Measurements from ENCODE around the gene SH3D21. TPM values are rescaled to one million over a fixed set of nuclear protein-coding genes. Genes with fewer than 3 reads are reported as not detected.

SH3D21 gene
- total and polyA plus RNA-seq, 10 of the 15 experiments (the other 5 are each of a cell fraction or from before 2014, with no cell fraction given), result 0.06 to 5.9 (median 2.4) TPM

DNA sequence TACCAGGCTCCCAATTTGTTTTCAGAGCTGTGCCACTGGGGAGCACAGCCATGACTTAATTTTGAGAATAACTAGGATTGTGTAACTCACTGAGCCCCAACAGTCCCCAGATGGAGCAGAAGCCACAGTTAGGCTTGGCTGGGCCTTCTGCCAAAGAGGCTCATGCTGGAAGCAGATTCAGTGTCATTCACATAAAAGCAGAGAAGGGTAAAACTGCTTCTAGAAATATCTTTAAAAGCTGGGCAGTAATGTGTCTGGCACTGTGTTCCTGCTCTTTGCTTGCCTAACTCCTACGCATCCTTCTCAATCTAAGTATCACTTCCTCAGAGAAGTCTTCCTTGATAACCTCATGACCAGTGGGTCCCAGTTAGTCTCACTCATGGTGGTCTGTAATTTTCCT lies 59.2 kb downstream of the SH3D21 start (continued):
- TF ChIP-seq, protein P1, sequence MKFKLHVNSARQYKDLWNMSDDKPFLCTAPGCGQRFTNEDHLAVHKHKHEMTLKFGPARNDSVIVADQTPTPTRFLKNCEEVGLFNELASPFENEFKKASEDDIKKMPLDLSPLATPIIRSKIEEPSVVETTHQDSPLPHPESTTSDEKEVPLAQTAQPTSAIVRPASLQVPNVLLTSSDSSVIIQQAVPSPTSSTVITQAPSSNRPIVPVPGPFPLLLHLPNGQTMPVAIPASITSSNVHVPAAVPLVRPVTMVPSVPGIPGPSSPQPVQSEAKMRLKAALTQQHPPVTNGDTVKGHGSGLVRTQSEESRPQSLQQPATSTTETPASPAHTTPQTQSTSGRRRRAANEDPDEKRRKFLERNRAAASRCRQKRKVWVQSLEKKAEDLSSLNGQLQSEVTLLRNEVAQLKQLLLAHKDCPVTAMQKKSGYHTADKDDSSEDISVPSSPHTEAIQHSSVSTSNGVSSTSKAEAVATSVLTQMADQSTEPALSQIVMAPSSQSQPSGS (IDR thresholded peaks at IDR 0.05; ENCODE audit: low read length), result no peak
- TF ChIP-seq BMI1 (IDR thresholded peaks at IDR 0.05; ENCODE audit: borderline replicate concordance) (no peak), DPF2 (IDR thresholded peaks at IDR 0.05) (no peak), JUNB (IDR thresholded peaks at IDR 0.05) (no peak), SIX5 (IDR thresholded peaks at IDR 0.05; ENCODE audit: low read depth, low read length, severe bottlenecking) (no peak), MYC (IDR thresholded peaks at IDR 0.05; ENCODE audit: insufficient read depth, insufficient read length, insufficient replicate concordance, low read length, severe bottlenecking) (no peak)

DNA sequence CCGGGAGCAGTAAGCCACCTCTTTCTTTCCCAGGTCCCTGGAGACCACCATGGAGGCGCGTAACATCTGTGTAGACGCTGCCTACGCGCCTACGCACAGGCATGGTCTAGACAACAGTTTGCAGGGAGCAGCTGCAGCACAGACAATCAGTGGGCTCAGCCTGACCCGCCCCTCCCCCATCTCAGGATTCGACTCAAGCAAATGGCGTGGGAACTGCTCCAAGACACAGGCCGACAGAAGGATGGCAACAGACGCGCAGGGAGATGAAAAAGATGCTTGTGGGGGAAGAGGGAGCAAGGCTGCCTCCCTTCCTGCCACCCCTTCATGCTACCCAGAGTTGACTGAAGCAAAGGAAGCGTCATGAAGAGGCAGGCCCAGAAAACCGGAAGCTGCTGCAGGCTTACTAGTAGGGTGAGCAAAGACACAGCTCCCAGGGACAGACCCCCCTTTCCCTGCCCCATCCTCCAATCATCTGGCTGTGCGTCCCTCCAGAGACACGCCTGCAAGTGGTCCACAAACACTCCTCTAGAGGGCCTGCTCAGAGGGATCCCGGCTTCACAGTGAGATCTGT lies 60.0 kb downstream of the SH3D21 start:
- Histone ChIP-seq H3K27me3 (replicated peaks in 1 of 2; ENCODE audit: control insufficient read depth in 2 of 2, insufficient read depth in 2 of 2, low read length in 1 of 2) (no peaks in the 10 kb centered on the region), H4K20me1 (ENCODE audit: control insufficient read depth, insufficient read depth) (no peaks in the 10 kb centered on the region), H2AFZ (ENCODE audit: control insufficient read depth, low read depth, low read length) (no peak overlapping the region), H3K79me2 (ENCODE audit: control insufficient read depth, insufficient read depth, low read length) (peaks cover 11% of the 10 kb centered on the region), H3K36me3 (ENCODE audit: control insufficient read depth in 2 of 2, insufficient read depth in 2 of 2, low read length in 1 of 2) (peaks cover 7 to 19% of the 10 kb centered on the region in 2 experiments; a peak in 3 of 4 replicates), H3K27ac (ENCODE audit: control insufficient read depth, insufficient read depth) (peak overlapping the region; percentile 18; the same call in 1 of the 2 replicates), H3K4me2 (ENCODE audit: control insufficient read depth, insufficient read depth) (no peak overlapping the region), H3K9ac (ENCODE audit: control insufficient read depth, insufficient read depth, low read length) (no peak overlapping the region), H3K4me3 (no peak overlapping the region), H3K4me1 (ENCODE audit: control insufficient read depth, insufficient read depth, low read length) (peaks cover 27% of the 10 kb centered on the region), H3K9me3 (replicated peaks; ENCODE audit: control insufficient read depth, insufficient read depth, low read length) (no peaks in the 10 kb centered on the region)
- WGBS (ENCODE audit: insufficient coverage, insufficient replicate concordance, low lambda C conversion rate, missing lambda C conversion rate), result 90% methylated on average over 16 of the region's 18 CpGs
- FAIRE-seq, result no peak
- in situ Hi-C loops (cut with MboI), result no loop called here
- POLR2A ChIA-PET, result interaction anchor here (0.7 to 3.6 kb wide), 5 partner anchors 10 to 46 kb away, joined by 3 to 15 read pairs (median 4); no protein-coding TSS in a partner anchor
- RAD21 ChIA-PET (ENCODE audit: unreplicated experiment), result interaction anchor here (1.1 to 1.5 kb wide), 2 partner anchors 24 to 80 kb away, joined by 3 to 4 read pairs; no protein-coding TSS in a partner anchor
- no peak for DNase-seq (ENCODE audit: low read depth, low spot score)
- no TSS peak for BruUV-seq (replicated peaks)
- SMC1A ChIA-PET (ENCODE audit: uncharacterized antibody, unreplicated experiment), result interaction anchor here (0.7 to 5.5 kb wide), 4 partner anchors 16 to 216 kb away, joined by 4 to 36 read pairs (median 14); no protein-coding TSS in a partner anchor
- TF ChIP-seq CHD2 (IDR thresholded peaks at IDR 0.05; ENCODE audit: borderline replicate concordance, low read depth, low read length) (no peak), NR2C2 (IDR thresholded peaks at IDR 0.05; ENCODE audit: borderline replicate concordance, control insufficient read depth, insufficient read length, low read depth) (no peak), TAF1 (IDR thresholded peaks at IDR 0.05; ENCODE audit: borderline replicate concordance, low read depth, low read length) (no peak), NFYB (IDR thresholded peaks at IDR 0.05; ENCODE audit: insufficient read depth, low read depth, low read length) (no peak), POLR2A (IDR thresholded peaks at IDR 0.05; ENCODE audit: low read depth, low read length) (peak; percentile 42; the same call in 1 of the 2 replicates), IRF4 (IDR thresholded peaks at IDR 0.05; ENCODE audit: low read depth, low read length) (no peak)
- intact Hi-C loops (cut with micrococcal nuclease; ENCODE audit: unreplicated experiment), result no loop called here
- CTCF ChIA-PET, result interaction anchor here (1.0 to 8.1 kb wide), 4 partner anchors 19 to 53 kb away, joined by 3 to 157 read pairs (median 32); no protein-coding TSS in a partner anchor
- peak; percentile 36 for ATAC-seq
